Measurements from ENCODE around the gene CAT. TPM values are rescaled to one million over a fixed set of nuclear protein-coding genes. Genes with fewer than 3 reads are reported as not detected.
A peak's percentile ranks its signal among the peaks of the same experiment; 100 is the strongest.

The CAT gene
- total RNA-seq, 4 donors from 2014 or later = 81.0 to 213 (median 125) TPM

DNA sequence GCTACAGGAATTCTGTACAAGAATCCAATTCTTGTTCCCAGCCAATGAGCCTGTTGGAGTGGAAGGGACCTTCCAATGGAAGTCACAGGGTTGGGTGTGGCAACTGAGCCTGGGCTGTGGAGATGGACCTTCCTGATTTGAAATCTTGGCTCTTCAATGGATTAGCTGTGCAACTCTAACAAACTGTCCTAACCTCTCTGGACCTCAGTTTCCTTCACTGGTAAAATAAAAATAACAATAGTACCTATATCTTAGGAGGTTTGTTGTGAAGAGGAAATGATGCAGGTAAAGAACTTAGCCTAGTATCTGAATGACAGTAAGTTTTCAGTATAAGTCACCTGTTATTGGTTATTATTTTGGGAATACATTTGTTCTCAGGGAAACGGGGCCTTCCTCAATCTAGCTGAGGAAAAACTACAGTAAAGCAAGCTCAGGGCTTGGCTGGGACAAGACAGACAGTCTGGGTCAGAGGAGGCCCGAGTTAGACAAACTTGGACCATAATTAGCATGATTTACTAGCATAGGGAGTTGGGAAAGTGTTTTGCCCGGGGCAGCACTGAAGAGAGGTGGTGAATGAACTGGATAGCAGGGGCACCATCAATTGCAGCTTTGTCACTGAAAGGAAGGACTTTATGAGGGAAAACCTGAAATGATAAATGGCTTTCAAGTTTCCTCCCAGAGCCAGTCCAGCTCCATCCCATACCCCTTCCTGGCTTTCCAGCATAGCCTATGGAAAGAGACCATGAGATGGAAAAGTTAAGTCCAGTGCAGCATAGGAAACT lies 61.2 kb downstream of the CAT start:
- Histone ChIP-seq H3K4me1 (peaks cover 0 to 5% (median 0%) of the 10 kb centered on the region in 3 donors), H3K4me3 (no peak overlapping the region), H3K36me3 (no peaks in the 10 kb centered on the region), H3K27ac (no peak overlapping the region), H3K27me3 (peaks cover 20% of the 10 kb centered on the region), H3K9me3 (no peaks in the 10 kb centered on the region)
- 79 to 86% methylated on average over 1 to 3 of the region's 3 CpGs for WGBS, 2 donors (ENCODE audit: low coverage in 1 of 2)
- TF ChIP-seq POLR2A (IDR thresholded peaks at IDR 0.05) (no peak), EP300 (IDR thresholded peaks at IDR 0.05) (no peak), POLR2AphosphoS5 (IDR thresholded peaks at IDR 0.05) (no peak)
- TF ChIP-seq, protein P1, sequence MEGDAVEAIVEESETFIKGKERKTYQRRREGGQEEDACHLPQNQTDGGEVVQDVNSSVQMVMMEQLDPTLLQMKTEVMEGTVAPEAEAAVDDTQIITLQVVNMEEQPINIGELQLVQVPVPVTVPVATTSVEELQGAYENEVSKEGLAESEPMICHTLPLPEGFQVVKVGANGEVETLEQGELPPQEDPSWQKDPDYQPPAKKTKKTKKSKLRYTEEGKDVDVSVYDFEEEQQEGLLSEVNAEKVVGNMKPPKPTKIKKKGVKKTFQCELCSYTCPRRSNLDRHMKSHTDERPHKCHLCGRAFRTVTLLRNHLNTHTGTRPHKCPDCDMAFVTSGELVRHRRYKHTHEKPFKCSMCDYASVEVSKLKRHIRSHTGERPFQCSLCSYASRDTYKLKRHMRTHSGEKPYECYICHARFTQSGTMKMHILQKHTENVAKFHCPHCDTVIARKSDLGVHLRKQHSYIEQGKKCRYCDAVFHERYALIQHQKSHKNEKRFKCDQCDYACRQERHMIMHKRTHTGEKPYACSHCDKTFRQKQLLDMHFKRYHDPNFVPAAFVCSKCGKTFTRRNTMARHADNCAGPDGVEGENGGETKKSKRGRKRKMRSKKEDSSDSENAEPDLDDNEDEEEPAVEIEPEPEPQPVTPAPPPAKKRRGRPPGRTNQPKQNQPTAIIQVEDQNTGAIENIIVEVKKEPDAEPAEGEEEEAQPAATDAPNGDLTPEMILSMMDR (IDR thresholded peaks at IDR 0.05) = no peak
- ATAC-seq = no peak

DNA sequence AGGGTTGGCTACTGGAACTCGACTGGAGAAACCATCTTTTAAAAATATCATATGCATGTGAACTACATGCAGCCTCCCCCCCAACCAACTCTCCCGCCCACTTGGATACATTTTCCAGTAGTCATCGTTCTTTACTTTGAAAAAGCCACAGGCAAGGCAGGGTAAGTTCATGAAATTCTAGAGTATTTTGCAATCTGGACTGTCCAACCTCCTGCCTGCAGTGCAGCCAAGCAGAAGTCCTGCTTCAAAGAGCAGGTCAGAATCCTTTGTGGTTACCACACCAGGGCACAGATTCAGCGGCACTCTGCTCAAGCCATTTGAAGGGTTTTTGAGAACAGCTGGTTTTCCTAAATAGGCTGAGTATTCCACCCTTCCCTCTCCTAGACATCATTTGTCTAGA lies 62.8 kb downstream of the CAT start:
- ATAC-seq = peak; percentile 70
- no peaks in the 10 kb centered on the region for H3K9me3 ChIP-seq
- peaks cover 0 to 5% (median 0%) of the 10 kb centered on the region in 3 donors for H3K4me1 ChIP-seq
- TF ChIP-seq EP300 (IDR thresholded peaks at IDR 0.05) = no peak
- peak; percentile 8 for TF ChIP-seq POLR2AphosphoS5 (IDR thresholded peaks at IDR 0.05)
- no peak overlapping the region for H3K4me3 ChIP-seq
- no peaks in the 10 kb centered on the region for H3K36me3 ChIP-seq
- 48% methylated on average over 4 of the region's 4 CpGs; no CpG with 5 or more reads in 1 of the 2 donors for WGBS, 2 donors (ENCODE audit: low coverage in 1 of 2)
- no peak overlapping the region for H3K27ac ChIP-seq
- peaks cover 7% of the 10 kb centered on the region for H3K27me3 ChIP-seq

DNA sequence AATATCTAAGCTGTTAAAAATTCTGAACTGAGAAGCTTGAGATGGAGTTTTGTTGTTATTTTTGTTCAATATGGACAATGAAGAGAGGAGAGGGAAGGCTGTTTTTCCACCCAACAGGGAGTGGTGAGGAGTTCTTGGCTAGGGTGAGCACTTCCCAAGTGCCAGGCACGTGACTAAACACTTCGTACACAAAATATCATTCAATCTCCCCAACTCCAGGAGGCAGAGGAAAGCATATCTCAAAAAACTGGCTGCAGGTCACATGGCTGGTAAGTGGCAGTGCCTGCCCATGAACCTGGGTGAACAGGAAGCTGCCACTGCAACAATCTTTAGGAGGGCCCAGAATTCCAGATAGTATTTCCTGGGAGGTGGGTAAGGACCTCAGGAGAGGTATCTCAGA lies 63.2 kb downstream of the CAT start:
- ATAC-seq = no peak
- WGBS, 2 donors (ENCODE audit: low coverage in 1 of 2) = 30% methylated on average over 2 of the region's 2 CpGs; no CpG with 5 or more reads in 1 of the 2 donors
- Histone ChIP-seq H3K4me1 (peaks cover 0 to 5% (median 0%) of the 10 kb centered on the region in 3 donors), H3K36me3 (no peaks in the 10 kb centered on the region), H3K9me3 (no peaks in the 10 kb centered on the region), H3K4me3 (no peak overlapping the region), H3K27me3 (peaks cover 7% of the 10 kb centered on the region), H3K27ac (no peak overlapping the region)
- TF ChIP-seq POLR2A (IDR thresholded peaks at IDR 0.05) (no peak), EP300 (IDR thresholded peaks at IDR 0.05) (no peak), POLR2AphosphoS5 (IDR thresholded peaks at IDR 0.05) (no peak)
- TF ChIP-seq, protein P1 (IDR thresholded peaks at IDR 0.05) = no peak

DNA sequence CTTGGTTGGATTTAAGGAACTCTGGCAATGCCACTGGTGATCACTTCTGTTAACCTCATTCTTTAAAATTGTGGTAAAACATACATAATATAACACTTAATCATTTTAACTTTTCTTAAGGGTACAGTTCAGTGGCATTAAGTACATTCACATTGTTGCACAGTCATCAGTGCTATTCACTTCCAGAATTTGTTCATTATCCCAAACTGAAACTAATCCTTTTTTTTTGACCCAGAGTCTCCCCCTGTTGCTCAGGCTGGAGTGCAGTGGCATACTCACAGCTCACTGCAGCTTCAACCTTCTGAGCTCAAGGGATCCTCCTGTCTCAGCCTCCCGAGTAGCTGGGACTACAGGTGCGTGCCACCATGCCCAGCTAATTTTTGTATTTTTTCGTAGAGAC lies 64.2 kb downstream of the CAT start:
- no peaks in the 10 kb centered on the region for H3K36me3 ChIP-seq
- TF ChIP-seq EP300 (IDR thresholded peaks at IDR 0.05) = no peak
- TF ChIP-seq, protein P1 (IDR thresholded peaks at IDR 0.05) = no peak
- no peak for TF ChIP-seq POLR2AphosphoS5 (IDR thresholded peaks at IDR 0.05)
- no peak for TF ChIP-seq POLR2A (IDR thresholded peaks at IDR 0.05)
- peaks cover 7% of the 10 kb centered on the region for H3K27me3 ChIP-seq
- H3K27ac ChIP-seq = no peak overlapping the region
- H3K4me3 ChIP-seq = no peak overlapping the region
- H3K4me1 ChIP-seq = peaks cover 0 to 5% (median 0%) of the 10 kb centered on the region in 3 donors
- WGBS, 2 donors (ENCODE audit: low coverage in 1 of 2) = 92 to 100% methylated on average over 2 to 3 of the region's 3 CpGs
- no peak for ATAC-seq
- H3K9me3 ChIP-seq = no peaks in the 10 kb centered on the region

DNA sequence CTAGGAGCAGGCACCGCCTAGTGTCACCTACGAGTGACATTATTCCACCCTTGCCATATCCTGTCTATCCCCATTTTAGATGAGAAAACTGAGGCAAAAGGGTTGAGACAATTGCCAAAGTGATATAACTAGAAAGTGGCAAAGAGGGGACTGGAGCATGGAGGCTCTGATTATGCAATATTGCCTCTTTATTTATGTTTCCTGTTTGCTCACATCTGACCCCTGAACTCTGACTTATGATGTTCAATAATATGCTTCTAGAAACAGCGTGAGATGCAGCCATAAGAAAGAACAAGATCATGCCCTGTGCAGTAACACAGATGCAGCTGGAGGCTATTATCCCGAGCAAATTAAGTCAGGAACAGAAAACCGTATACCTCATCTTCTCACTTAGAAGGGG lies 67.1 kb downstream of the CAT start:
- Histone ChIP-seq H3K4me1 (peaks cover 0 to 5% (median 0%) of the 10 kb centered on the region in 3 donors), H3K9me3 (no peaks in the 10 kb centered on the region), H3K27me3 (no peaks in the 10 kb centered on the region), H3K27ac (no peak overlapping the region), H3K4me3 (no peak overlapping the region), H3K36me3 (no peaks in the 10 kb centered on the region)
- whole genome bisulfite sequencing, 2 donors (ENCODE audit: low coverage in 1 of 2) = 68 to 77% methylated on average over 3 to 5 of the region's 5 CpGs
- ATAC-seq = no peak
- TF ChIP-seq, protein P1 (IDR thresholded peaks at IDR 0.05) = no peak
- no peak for TF ChIP-seq EP300 (IDR thresholded peaks at IDR 0.05)
- TF ChIP-seq POLR2AphosphoS5 (IDR thresholded peaks at IDR 0.05) = no peak
- TF ChIP-seq POLR2A (IDR thresholded peaks at IDR 0.05) = no peak
